Stimulated activated CD4-positive, alpha-beta T cell treated with anti-CD3 and anti-CD28 coated beads, Interleukin-12 subunit alpha, Interleukin-12 subunit beta, amount 100 ng/mL, for 24 hours (primary cell): ENCODE measurements around the gene KCNJ4.
"Not testable (repeated sequence)": the region's sequence is repeated elsewhere in the genome, so short reads cannot be mapped to it uniquely, and the experiment has no call there.

ENCODE experiments used
- DNase-seq, 2 experiments: peaks; one replicate each; pipeline ENCODE4 v3.0.0-alpha.2; 2020; ENCODE audit warnings: low read depth in 2 of 2

Gene KCNJ4

GRCh38 chr22:38413085-38414008, 41.7 kb downstream of the KCNJ4 start:
- no peak for DNase-seq

- DNase-seq = peak in 1 of 2 experiments; percentile 19
These were observed 42.4 kb downstream of the KCNJ4 start for GRCh38 chr22:38412435-38413084.

- no peak for DNase-seq
These were observed 44.0 kb downstream of the KCNJ4 start for GRCh38 chr22:38411016-38411415.

- DNase-seq = not testable (repeated sequence)
These were observed 45.1 kb downstream of the KCNJ4 start for GRCh38 chr22:38409916-38410315.

- no peak for DNase-seq
These were observed 48.4 kb downstream of the KCNJ4 start for GRCh38 chr22:38406617-38407016.

- DNase-seq = no peak
These were observed 50.6 kb downstream of the KCNJ4 start for GRCh38 chr22:38404419-38404818.

GRCh38 chr22:38403812-38404211, 51.2 kb downstream of the KCNJ4 start:
- DNase-seq = no peak

GRCh38 chr22:38402204-38402603, 52.8 kb downstream of the KCNJ4 start:
- no peak for DNase-seq

- no peak for DNase-seq
These were observed 53.5 kb downstream of the KCNJ4 start for GRCh38 chr22:38401336-38402084.

- DNase-seq = not testable (repeated sequence)
These were observed 54.7 kb downstream of the KCNJ4 start for GRCh38 chr22:38400256-38400655.

- DNase-seq = peak; percentile 67 to 71
These were observed 56.2 kb downstream of the KCNJ4 start for GRCh38 chr22:38398609-38399461.

- peak in 1 of 2 experiments; percentile 20 for DNase-seq
These were observed 56.8 kb downstream of the KCNJ4 start for GRCh38 chr22:38398181-38398608.

GRCh38 chr22:38397189-38398085, 57.6 kb downstream of the KCNJ4 start:
- no peak for DNase-seq

- DNase-seq = not testable (repeated sequence)
These were observed 58.4 kb downstream of the KCNJ4 start for GRCh38 chr22:38396440-38397069.

GRCh38 chr22:38395944-38396343, 59.1 kb downstream of the KCNJ4 start:
- DNase-seq = not testable (repeated sequence)

GRCh38 chr22:38394929-38395624, 59.9 kb downstream of the KCNJ4 start:
- not testable (repeated sequence) for DNase-seq

GRCh38 chr22:38389428-38389818, 65.6 kb downstream of the KCNJ4 start:
- DNase-seq = not testable (repeated sequence)

GRCh38 chr22:38388506-38389427, 66.2 kb downstream of the KCNJ4 start:
- not testable (repeated sequence) for DNase-seq
